ENCODE results near the gene SLC14A1.

GRCh38 chr18:45715212-45715780 lies 8.7 kb upstream of the SLC14A1 start:
- TF ChIP-seq POLR2A (IDR thresholded peaks at IDR 0.05; ENCODE audit: low read length), result no peak
- no peak for TF ChIP-seq GATA1 (IDR thresholded peaks at IDR 0.05; ENCODE audit: low read depth, low read length)
